ENCODE results near the gene THSD7A. TPM values are rescaled to one million over a fixed set of nuclear protein-coding genes. Genes with fewer than 3 reads are reported as not detected.

Gene THSD7A
- total RNA-seq, 1 donor = 0.43 TPM

- no peak for DNase-seq (ENCODE audit: low read depth)
- TF ChIP-seq CTCF (IDR thresholded peaks at IDR 0.05; ENCODE audit: insufficient read depth, low read depth, low read length) = no peak
- no peak overlapping the region for H3K4me3 ChIP-seq (ENCODE audit: low read depth, low read length)
These were observed 411.9 kb downstream of the THSD7A start for GRCh38 chr7:11420049-11420448.

DNA sequence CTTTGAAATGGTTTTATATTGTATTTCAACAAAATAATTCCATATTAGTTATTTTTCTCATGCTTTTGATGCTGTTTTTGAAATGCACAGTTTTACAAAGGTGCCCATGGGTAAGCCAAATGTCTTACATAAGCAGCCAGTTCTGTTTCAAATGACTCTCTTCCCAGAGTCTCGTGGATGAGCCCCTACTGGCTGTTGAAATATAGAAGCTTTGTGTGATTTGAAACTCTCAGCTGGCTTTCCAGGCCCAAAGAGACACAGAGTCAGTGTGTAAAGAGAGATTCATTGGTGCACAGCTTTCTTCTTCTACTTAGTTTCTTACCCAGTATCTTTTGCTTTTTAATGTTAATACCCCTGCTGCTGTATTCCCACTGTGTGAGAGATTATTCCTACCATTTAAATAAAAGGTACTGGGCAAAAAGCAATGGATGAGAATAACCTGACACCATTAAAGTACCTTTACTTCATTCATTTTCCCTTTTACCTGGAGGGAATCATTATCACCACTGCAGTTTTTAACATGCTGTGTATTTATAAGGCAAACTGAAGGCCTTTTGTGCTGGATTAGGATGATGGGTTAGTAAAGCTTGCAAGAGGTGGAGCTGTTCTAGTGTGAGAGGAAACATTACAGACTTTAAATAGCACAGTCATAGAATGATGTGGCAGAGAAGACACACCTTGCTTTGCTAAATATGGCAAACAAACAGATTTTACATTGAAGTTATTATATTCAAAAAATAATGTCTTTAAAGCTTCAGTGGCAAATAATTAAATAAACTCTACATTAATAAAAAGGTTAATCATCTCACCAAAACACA lies 415.1 kb downstream of the THSD7A start:
- H3K4me3 ChIP-seq (ENCODE audit: low read depth, low read length) = no peak overlapping the region
- no peak for DNase-seq (ENCODE audit: low read depth)
- TF ChIP-seq CTCF (IDR thresholded peaks at IDR 0.05; ENCODE audit: insufficient read depth, low read depth, low read length) = no peak

- DNase-seq (ENCODE audit: low read depth) = no peak
- H3K4me3 ChIP-seq (ENCODE audit: low read depth, low read length) = no peak overlapping the region
- no peak for TF ChIP-seq CTCF (IDR thresholded peaks at IDR 0.05; ENCODE audit: insufficient read depth, low read depth, low read length)
These were observed 416.9 kb downstream of the THSD7A start for GRCh38 chr7:11415101-11415500.

GRCh38 chr7:11413901-11414300 lies 418.1 kb downstream of the THSD7A start:
- TF ChIP-seq CTCF (IDR thresholded peaks at IDR 0.05; ENCODE audit: insufficient read depth, low read depth, low read length) = no peak
- H3K4me3 ChIP-seq (ENCODE audit: low read depth, low read length) = no peak overlapping the region
- no peak for DNase-seq (ENCODE audit: low read depth)

GRCh38 chr7:11412036-11412435 lies 420.0 kb downstream of the THSD7A start:
- TF ChIP-seq CTCF (IDR thresholded peaks at IDR 0.05; ENCODE audit: insufficient read depth, low read depth, low read length) = no peak
- no peak for DNase-seq (ENCODE audit: low read depth)
- no peak overlapping the region for H3K4me3 ChIP-seq (ENCODE audit: low read depth, low read length)

DNA sequence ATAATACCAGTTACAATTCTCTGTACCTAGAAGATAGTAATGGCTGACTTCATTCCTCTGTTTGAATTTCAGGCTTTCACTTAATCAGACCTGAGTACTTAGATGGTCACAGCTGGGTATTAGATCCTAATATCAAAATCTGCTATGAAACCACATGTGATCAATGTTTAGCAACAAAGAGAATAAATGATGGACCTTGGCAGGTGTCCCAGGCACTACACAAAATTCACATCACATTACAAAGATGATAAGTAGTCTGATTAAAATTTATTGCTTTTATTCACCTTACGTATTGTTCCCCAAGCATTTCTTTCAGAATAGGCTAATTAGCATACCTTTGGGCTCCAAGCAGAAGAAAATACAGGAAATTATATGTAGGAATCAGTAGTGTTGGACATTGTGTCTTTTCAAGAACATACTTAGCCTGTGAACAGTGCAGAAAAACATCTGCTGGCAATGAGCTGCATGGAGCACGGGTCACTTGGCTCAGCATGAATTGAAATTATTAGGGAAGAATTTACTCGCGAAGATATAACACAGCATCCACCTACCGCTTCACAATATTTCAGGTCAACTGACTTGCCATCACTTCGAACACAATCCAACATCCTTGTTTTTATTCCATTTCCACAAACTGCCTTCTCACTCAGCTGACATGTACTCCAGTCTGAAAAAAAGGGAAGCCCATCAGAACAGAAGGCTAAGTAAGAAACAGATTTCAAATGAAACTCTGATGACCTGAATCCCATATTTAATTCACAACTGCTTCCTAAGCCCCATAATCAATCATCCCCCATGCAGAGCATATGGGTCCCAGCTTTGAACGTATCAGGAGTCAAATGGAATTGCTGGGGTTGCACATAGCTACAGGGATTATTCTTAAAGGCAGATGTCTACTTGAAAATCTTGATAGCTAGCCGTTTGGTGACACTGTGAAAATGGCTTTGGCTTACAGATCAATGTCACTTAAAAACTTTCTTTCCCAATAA lies 421.0 kb downstream of the THSD7A start:
- DNase-seq (ENCODE audit: low read depth) = no peak
- H3K4me3 ChIP-seq (ENCODE audit: low read depth, low read length) = no peak overlapping the region
- no peak for TF ChIP-seq CTCF (IDR thresholded peaks at IDR 0.05; ENCODE audit: insufficient read depth, low read depth, low read length)

All from fibroblast of villous mesenchyme (primary cell).